Endothelial cell of umbilical vein (primary cell): ENCODE data around the gene SLC44A5. TPM values are rescaled to one million over a fixed set of nuclear protein-coding genes. Genes with fewer than 3 reads are reported as not detected.
A peak's percentile ranks its signal among the peaks of the same experiment; 100 is the strongest.

ENCODE experiments used
- BruUV-seq: library from RNA; stranded (reverse); fragments of 400-500 nt; replicated peaks from 2 replicates; lab custom pipeline; 2021; lab: Mats Ljungman, UMichigan
- CTCF ChIA-PET: fragments of 300-600, 350-600 bp; sonication (Branson Sonifier 250); formaldehyde crosslinking; loops from one replicate; lab custom pipeline; 2021; ENCODE audit warnings: antibody characterized with exemption, inconsistent platforms; lab: Charles Lee
- POLR2A ChIA-PET: fragments of 300-600, 350-600 bp; sonication (Branson Sonifier 250); formaldehyde crosslinking; loops from one replicate; lab custom pipeline; 2021; ENCODE audit warnings: antibody characterized with exemption, inconsistent platforms; lab: Charles Lee
- DNase-seq: peaks from one replicate; pipeline ENCODE4 v3.0.0-alpha.2; 2011; ENCODE audit warnings: low read depth, low spot score
- FAIRE-seq: peaks from 2 replicates; lab custom pipeline; 2011; peaks lifted over from hg19 to GRCh38; lab: Jason Lieb, UNC
- H2AFZ ChIP-seq: 2 replicates; pipeline ENCODE4 v1.6.0; 2012; ENCODE audit warnings: low read depth, low read length, control low read depth, inconsistent platforms
- H3K27ac ChIP-seq: 2 replicates; pipeline ENCODE4 v1.5.1; 2011; ENCODE audit warnings: low read depth, mild to moderate bottlenecking, control low read depth, low read length, moderate library complexity; ENCODE audit not compliant: insufficient read depth
- H3K27me3 ChIP-seq, 2 experiments: 2 replicates each; pipeline versions ENCODE4 v1.6.0 to v1.6.1; 2011; ENCODE audit warnings: low read length in 2 of 2, mixed read lengths in 1 of 2; ENCODE audit not compliant: control insufficient read depth in 2 of 2, insufficient read depth in 2 of 2
- H3K36me3 ChIP-seq, 2 experiments: 2 replicates in 1 of 2; 3 replicates in 1 of 2; pipeline ENCODE4 v1.5.1; 2011; ENCODE audit warnings: low read length in 2 of 2, mild to moderate bottlenecking in 1 of 2, moderate library complexity in 1 of 2; ENCODE audit not compliant: control insufficient read depth in 2 of 2, insufficient read depth in 2 of 2; ENCODE audit errors: extremely low read depth in 1 of 2
- H3K4me1 ChIP-seq: 3 replicates; pipeline ENCODE4 v1.5.1; 2011; ENCODE audit warnings: mild to moderate bottlenecking, low read length; ENCODE audit not compliant: control insufficient read depth, insufficient read depth; ENCODE audit errors: extremely low read depth
- H3K4me2 ChIP-seq: 2 replicates; pipeline ENCODE4 v1.6.1; 2011; ENCODE audit warnings: low read length, control low read depth, mixed read lengths; ENCODE audit not compliant: insufficient read depth
- H3K4me3 ChIP-seq, 3 experiments: fragments of 200-600 bp in 1 of 3; sonication (generic), shearing (Covaris generic) in 1 of 3; replicated peaks in 1 of 3; 2 replicates each; pipeline ENCODE4 v1.5.1; 2011 to 2016; ENCODE audit warnings: control low read depth in 3 of 3, low read length in 3 of 3, mild to moderate bottlenecking in 2 of 3, inconsistent platforms in 1 of 3, low read depth in 1 of 3, moderate library complexity in 1 of 3; ENCODE audit not compliant: insufficient read depth in 1 of 3
- H3K79me2 ChIP-seq: 2 replicates; pipeline ENCODE4 v1.6.0; 2012; ENCODE audit warnings: low read length, inconsistent platforms; ENCODE audit not compliant: control insufficient read depth, insufficient read depth
- H3K9ac ChIP-seq: replicated peaks from 2 replicates; pipeline ENCODE3; 2011; ENCODE audit warnings: low read length, control low read depth; ENCODE audit not compliant: insufficient read depth; ENCODE audit errors: extremely low read depth
- H3K9me1 ChIP-seq: replicated peaks from 3 replicates; pipeline ENCODE4 v1.6.0; 2011; ENCODE audit warnings: mild to moderate bottlenecking, low read length; ENCODE audit not compliant: control insufficient read depth, insufficient read depth; ENCODE audit errors: extremely low read depth
- H3K9me3 ChIP-seq: replicated peaks from 2 replicates; pipeline ENCODE4 v1.5.1; 2012; ENCODE audit warnings: low read length, inconsistent platforms; ENCODE audit not compliant: control insufficient read depth, insufficient read depth
- H4K20me1 ChIP-seq: replicated peaks from 2 replicates; pipeline ENCODE3; 2011; ENCODE audit warnings: mild to moderate bottlenecking, low read length; ENCODE audit not compliant: control insufficient read depth, insufficient read depth; ENCODE audit errors: extremely low read depth
- EZH2 ChIP-seq: IDR thresholded peaks from 2 replicates; pipeline ENCODE4 v1.6.1; 2012; ENCODE audit warnings: borderline replicate concordance, low read depth, mild to moderate bottlenecking, moderate library complexity, low read length, inconsistent platforms; ENCODE audit not compliant: severe bottlenecking
- FOS ChIP-seq: IDR thresholded peaks from 2 replicates; pipeline ENCODE4 v1.6.1; 2011; ENCODE audit warnings: mild to moderate bottlenecking, low read length, moderate library complexity, borderline replicate concordance; ENCODE audit not compliant: insufficient read depth
- GATA2 ChIP-seq: IDR thresholded peaks from 2 replicates; pipeline ENCODE4 v1.7.0; 2011; ENCODE audit warnings: low read depth, mild to moderate bottlenecking, moderate library complexity, mixed read lengths, low read length; ENCODE audit not compliant: insufficient read length, insufficient read depth
- MYC ChIP-seq: IDR thresholded peaks from one replicate; pipeline ENCODE4 v1.6.1; 2011; ENCODE audit warnings: mild to moderate bottlenecking, low read depth, low read length
- POLR2A ChIP-seq: IDR thresholded peaks from 2 replicates; pipeline ENCODE4 v1.6.1; 2012; ENCODE audit warnings: low read depth, mild to moderate bottlenecking, control low read depth, low read length
- POLR2AphosphoS5 ChIP-seq: IDR thresholded peaks from 2 replicates; pipeline ENCODE4 v1.6.1; 2012; ENCODE audit warnings: low read depth, mild to moderate bottlenecking, control low read depth, low read length, moderate library complexity; ENCODE audit not compliant: insufficient read depth
- dilution Hi-C: fragments of 300-500 bp; cut with MboI; formaldehyde crosslinking; loops from one replicate; pipeline ENCODE4 v1.15.0; 2019; ENCODE audit warnings: low sequenced_read_pairs; ENCODE audit not compliant: extremely low pct_ligation_motif_present
- intact Hi-C: fragments of 100-400 bp; cut with micrococcal nuclease; formaldehyde crosslinking; loops from one replicate; pipeline ENCODE4 v1.10.0; 2022
- polyA plus RNA-seq, 4 experiments: library from polyadenylated mRNA; depleted of rRNA in 3 of 4; stranded (reverse) in 3 of 4; unstranded in 1 of 4; fragments of >200 nt; gene quantifications; 2 replicates each; pipeline versions ENCODE4 v1.2.1 to v1.2.3, GENCODE V29; 2011 to 2012; ENCODE audit warnings: missing spikeins in 1 of 4
- total RNA-seq: library from RNA; stranded (reverse); gene quantifications from 2 replicates; pipeline ENCODE4 v1.2.3, GENCODE V29; 2021
- TF ChIP-seq, protein P1 (sequence below): IDR thresholded peaks from 2 replicates; pipeline ENCODE4 v1.6.1; 2011; ENCODE audit not compliant: insufficient read depth, insufficient read length
- TF ChIP-seq, protein P2 (sequence below), 2 donors: IDR thresholded peaks; 1 replicate in 1 of 2; 2 replicates in 1 of 2; pipeline ENCODE4 v1.5.1; 2011; ENCODE audit warnings: low read length in 2 of 2, mild to moderate bottlenecking in 2 of 2, moderate library complexity in 2 of 2, control low read depth in 1 of 2, inconsistent platforms in 1 of 2, low read depth in 1 of 2; ENCODE audit not compliant: insufficient read depth in 1 of 2; ENCODE audit errors: extremely low read depth in 1 of 2

The SLC44A5 gene
- total and polyA plus RNA-seq, 2 donors (not counting 3 experiments of a cell fraction or from before 2014, with no cell fraction given): 1.6 to 3.2 TPM

DNA sequence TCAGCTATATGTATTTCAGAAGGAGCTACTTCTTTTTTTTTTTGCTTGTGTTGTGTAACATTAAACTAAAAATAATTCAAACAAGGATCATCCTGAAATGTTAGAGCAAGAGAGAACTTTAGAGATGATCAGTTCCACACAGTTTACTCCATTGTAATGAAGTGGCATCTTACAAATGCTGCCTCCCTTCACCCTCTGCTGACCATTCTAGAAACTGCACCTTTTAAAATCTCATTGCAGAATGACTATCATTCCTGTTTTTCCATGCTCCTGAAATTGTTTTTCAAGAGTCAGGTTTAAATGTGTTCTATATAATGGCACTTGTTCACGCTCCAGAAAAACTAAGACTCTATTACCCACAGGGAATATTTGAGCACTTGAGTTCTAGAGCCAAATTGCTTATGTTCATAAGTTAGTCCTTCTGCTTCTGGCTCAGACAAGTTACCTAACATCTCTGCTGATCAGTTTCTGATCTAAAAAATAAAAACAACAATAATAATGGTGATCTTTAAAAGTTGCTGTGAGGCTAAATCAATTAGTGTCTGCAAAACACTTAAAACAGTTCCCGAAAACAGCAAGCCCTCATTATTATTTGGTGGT is 21.5 kb upstream of the SLC44A5 start:
- no TSS peak for BruUV-seq

DNA sequence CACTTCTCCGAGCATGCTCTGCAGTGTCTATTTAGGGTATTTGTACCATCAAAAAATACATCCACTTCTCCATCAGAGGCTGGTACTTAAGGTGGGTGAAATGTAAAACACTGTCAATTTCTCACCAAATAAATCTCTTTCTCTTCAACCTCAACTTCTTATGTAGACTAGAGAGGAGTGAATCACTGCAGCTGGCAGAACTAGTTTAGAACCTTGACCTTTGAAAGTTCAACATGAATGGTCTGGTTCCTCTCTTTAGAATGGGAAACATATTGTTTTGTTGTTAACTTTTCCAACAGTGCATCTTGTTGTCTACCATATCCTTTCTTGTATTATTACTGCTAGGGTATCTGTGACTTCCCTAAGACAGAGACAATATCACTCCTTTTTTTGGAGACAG is 20.1 kb upstream of the SLC44A5 start:
- CTCF ChIA-PET: interaction anchor here (0.6 to 10.4 kb wide), 12 partner anchors 16 to 859 kb away, joined by 3 to 147 read pairs (median 5); no protein-coding TSS in a partner anchor
- Histone ChIP-seq H4K20me1 (no peaks in the 10 kb centered on the region), H3K4me2 (no peak overlapping the region), H3K9me1 (no peaks in the 10 kb centered on the region), H2AFZ (no peak overlapping the region), H3K9me3 (no peaks in the 10 kb centered on the region), H3K4me1 (peaks cover 10% of the 10 kb centered on the region), H3K79me2 (no peaks in the 10 kb centered on the region), H3K9ac (no peak overlapping the region), H3K4me3 (no peak overlapping the region), H3K27ac (no peak overlapping the region), H3K27me3 (no peaks in the 10 kb centered on the region), H3K36me3 (no peaks in the 10 kb centered on the region)
- intact Hi-C loops: loop anchor here (5.0 kb wide), 1 partner anchor 229 kb away; no protein-coding TSS in a partner anchor
- FAIRE-seq (no peak), DNase-seq (no peak)
- TF ChIP-seq FOS (no peak), GATA2 (no peak), POLR2AphosphoS5 (no peak), MYC (no peak), EZH2 (no peak), POLR2A (no peak)
- TF ChIP-seq, protein P1, sequence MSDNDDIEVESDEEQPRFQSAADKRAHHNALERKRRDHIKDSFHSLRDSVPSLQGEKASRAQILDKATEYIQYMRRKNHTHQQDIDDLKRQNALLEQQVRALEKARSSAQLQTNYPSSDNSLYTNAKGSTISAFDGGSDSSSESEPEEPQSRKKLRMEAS: no peak
- TF ChIP-seq, protein P2, sequence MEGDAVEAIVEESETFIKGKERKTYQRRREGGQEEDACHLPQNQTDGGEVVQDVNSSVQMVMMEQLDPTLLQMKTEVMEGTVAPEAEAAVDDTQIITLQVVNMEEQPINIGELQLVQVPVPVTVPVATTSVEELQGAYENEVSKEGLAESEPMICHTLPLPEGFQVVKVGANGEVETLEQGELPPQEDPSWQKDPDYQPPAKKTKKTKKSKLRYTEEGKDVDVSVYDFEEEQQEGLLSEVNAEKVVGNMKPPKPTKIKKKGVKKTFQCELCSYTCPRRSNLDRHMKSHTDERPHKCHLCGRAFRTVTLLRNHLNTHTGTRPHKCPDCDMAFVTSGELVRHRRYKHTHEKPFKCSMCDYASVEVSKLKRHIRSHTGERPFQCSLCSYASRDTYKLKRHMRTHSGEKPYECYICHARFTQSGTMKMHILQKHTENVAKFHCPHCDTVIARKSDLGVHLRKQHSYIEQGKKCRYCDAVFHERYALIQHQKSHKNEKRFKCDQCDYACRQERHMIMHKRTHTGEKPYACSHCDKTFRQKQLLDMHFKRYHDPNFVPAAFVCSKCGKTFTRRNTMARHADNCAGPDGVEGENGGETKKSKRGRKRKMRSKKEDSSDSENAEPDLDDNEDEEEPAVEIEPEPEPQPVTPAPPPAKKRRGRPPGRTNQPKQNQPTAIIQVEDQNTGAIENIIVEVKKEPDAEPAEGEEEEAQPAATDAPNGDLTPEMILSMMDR (IDR thresholded peaks at IDR 0.05; ENCODE audit: extremely low read depth in 1 of 2, insufficient read depth in 1 of 2, low read depth in 1 of 2, low read length in 2 of 2): no peak
- POLR2A ChIA-PET: no interaction called here
- dilution Hi-C loops: no loop called here
- no TSS peak for BruUV-seq

More for the DNA sequence above, 21.5 kb upstream of the SLC44A5 start:
- DNase-seq (peak; percentile 70), FAIRE-seq (peak; percentile 63)
- dilution Hi-C loops: no loop called here
- H3K27ac ChIP-seq: no peak overlapping the region
- H3K4me2 ChIP-seq: no peak overlapping the region
- TF ChIP-seq, protein P2 (IDR thresholded peaks at IDR 0.05; ENCODE audit: extremely low read depth in 1 of 2, insufficient read depth in 1 of 2, low read depth in 1 of 2, low read length in 2 of 2): peak; percentile 64 to 70
- no peak for TF ChIP-seq POLR2AphosphoS5
- no peaks in the 10 kb centered on the region for H4K20me1 ChIP-seq
- no peak overlapping the region for H3K9ac ChIP-seq
- H3K4me3 ChIP-seq: no peak overlapping the region
- ChIA-PET POLR2A (no interaction called here), CTCF (interaction anchor here (0.8 to 10.4 kb wide), 14 partner anchors 18 to 400 kb away, joined by 3 to 147 read pairs (median 6); no protein-coding TSS in a partner anchor)
- intact Hi-C loops: loop anchor here (1.0 to 5.0 kb wide), 5 partner anchors 18 to 860 kb away; no protein-coding TSS in a partner anchor
- no peaks in the 10 kb centered on the region for H3K9me3 ChIP-seq
- H3K79me2 ChIP-seq: no peaks in the 10 kb centered on the region
- no peaks in the 10 kb centered on the region for H3K9me1 ChIP-seq
- H3K36me3 ChIP-seq: no peaks in the 10 kb centered on the region
- H3K27me3 ChIP-seq: no peaks in the 10 kb centered on the region
- H3K4me1 ChIP-seq: no peaks in the 10 kb centered on the region
- no peak overlapping the region for H2AFZ ChIP-seq
